WERI-Rb-1 (cell line): ENCODE measurements around the gene CCDC73.

Source experiments
- DNase-seq: peaks from one replicate; pipeline ENCODE4 v3.0.0-alpha.2; 2020
- H3K27ac ChIP-seq: fragments of 250-450 bp; sonication (Bioruptor Pico); 2 replicates; pipeline ENCODE4 v1.5.1; 2020; ENCODE audit warnings: mild to moderate bottlenecking, moderate library complexity
- H3K27me3 ChIP-seq: fragments of 250-450 bp; sonication (Bioruptor Pico); 2 replicates; pipeline ENCODE4 v1.5.1; 2021; ENCODE audit warnings: mild to moderate bottlenecking, low read depth, moderate library complexity; ENCODE audit not compliant: insufficient read depth, severe bottlenecking
- H3K36me3 ChIP-seq: fragments of 250-450 bp; sonication (Bioruptor Pico); 2 replicates; pipeline ENCODE4 v1.5.1; 2020; ENCODE audit warnings: mild to moderate bottlenecking, moderate library complexity
- H3K4me3 ChIP-seq: 2 replicates; pipeline ENCODE4 v1.5.1; 2011; ENCODE audit warnings: low read depth, mild to moderate bottlenecking, control low read depth, low read length
- H3K9me3 ChIP-seq: fragments of 250-450 bp; sonication (Bioruptor Pico); 2 replicates; pipeline ENCODE4 v1.5.1; 2021; ENCODE audit warnings: mild to moderate bottlenecking, moderate library complexity; ENCODE audit not compliant: severe bottlenecking
- CTCF ChIP-seq: IDR thresholded peaks from 2 replicates; pipeline ENCODE4 v1.5.1; 2011; ENCODE audit warnings: low read depth, mild to moderate bottlenecking, control low read depth, inconsistent platforms, low read length

The CCDC73 gene

DNA sequence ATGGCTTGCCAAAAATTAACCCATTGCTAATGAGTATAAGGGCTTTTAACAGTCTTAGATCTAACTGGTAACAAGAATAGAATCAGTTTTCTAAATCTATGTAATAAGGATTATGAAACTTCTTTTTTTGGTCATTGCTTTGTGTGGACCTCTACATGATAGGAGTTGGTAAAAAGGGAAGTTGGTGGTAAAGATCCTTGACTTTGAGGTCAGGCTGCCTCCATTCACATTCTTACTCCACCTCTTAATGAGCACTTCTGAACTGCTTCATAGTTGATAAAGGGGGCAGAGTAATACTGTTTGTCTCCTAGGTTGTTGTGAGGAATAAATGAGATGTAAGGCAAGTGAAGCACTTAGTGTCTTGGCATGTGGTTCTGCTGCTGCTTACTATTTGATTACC, 200.2 kb downstream of the CCDC73 start:
- Histone ChIP-seq H3K4me3 (no peak overlapping the region), H3K36me3 (peaks cover 80% of the 10 kb centered on the region), H3K27me3 (no peaks in the 10 kb centered on the region), H3K27ac (no peak overlapping the region), H3K9me3 (no peaks in the 10 kb centered on the region)
- DNase-seq, result no peak
- no peak for TF ChIP-seq CTCF

GRCh38 chr11:32586576-32587190, 207.8 kb downstream of the CCDC73 start:
- Histone ChIP-seq H3K9me3 (no peaks in the 10 kb centered on the region), H3K36me3 (peaks cover 48% of the 10 kb centered on the region), H3K4me3 (no peak overlapping the region), H3K27ac (no peak overlapping the region), H3K27me3 (no peaks in the 10 kb centered on the region)
- DNase-seq, result peak; percentile 13
- no peak for TF ChIP-seq CTCF

- DNase-seq, result no peak
- H3K36me3 ChIP-seq, result peaks cover 30% of the 10 kb centered on the region
- TF ChIP-seq CTCF, result no peak
- H3K27me3 ChIP-seq, result no peaks in the 10 kb centered on the region
- H3K4me3 ChIP-seq, result peak overlapping the region; percentile 98
- no peaks in the 10 kb centered on the region for H3K9me3 ChIP-seq
- H3K27ac ChIP-seq, result no peak overlapping the region
Observed at GRCh38 chr11:32584921-32585320, 209.5 kb downstream of the CCDC73 start.

GRCh38 chr11:32583459-32584271, 210.8 kb downstream of the CCDC73 start, which contains the start of gene EIF3M:
Gene EIF3M (plus strand): TSS chr11:32583831. CDS start chr11:32583888, 57 bp downstream.
- Histone ChIP-seq H3K4me3 (peak within 1 kb of the TSS; percentile 98), H3K36me3 (peaks cover 17% of the 10 kb centered on the region), H3K9me3 (no peaks in the 10 kb centered on the region), H3K27ac (peak within 1 kb of the TSS; percentile 88), H3K27me3 (no peaks in the 10 kb centered on the region)
- DNase-seq, result peak; percentile 97
- TF ChIP-seq CTCF, result no peak

DNA sequence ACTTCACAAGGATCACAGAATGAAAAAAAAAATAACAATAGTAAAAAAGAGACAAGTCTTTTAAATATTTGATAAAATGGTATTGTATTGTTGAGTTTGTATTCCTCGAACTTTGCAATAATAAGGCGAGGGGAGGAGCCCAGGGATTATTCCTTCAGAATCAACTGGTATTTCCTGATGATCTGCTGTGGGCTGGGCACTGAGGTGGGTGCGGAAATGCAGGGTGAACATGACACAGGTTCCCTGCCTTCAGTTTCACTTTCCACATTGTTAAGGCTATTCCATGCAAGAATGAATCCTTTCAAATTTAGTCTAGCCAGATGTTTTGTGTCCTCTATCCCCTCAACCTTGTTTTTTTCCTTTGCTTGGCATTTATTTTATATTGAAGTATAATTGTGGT, 212.9 kb downstream of the CCDC73 start:
- Histone ChIP-seq H3K4me3 (no peak overlapping the region), H3K9me3 (no peaks in the 10 kb centered on the region), H3K27me3 (no peaks in the 10 kb centered on the region), H3K36me3 (peaks cover 9% of the 10 kb centered on the region), H3K27ac (no peak overlapping the region)
- no peak for TF ChIP-seq CTCF
- DNase-seq, result no peak
